ENCODE data around the gene SSX2IP.
"Not testable (repeated sequence)": the region's sequence is repeated elsewhere in the genome, so short reads cannot be mapped to it uniquely, and the experiment has no call there.

Gene SSX2IP

DNA sequence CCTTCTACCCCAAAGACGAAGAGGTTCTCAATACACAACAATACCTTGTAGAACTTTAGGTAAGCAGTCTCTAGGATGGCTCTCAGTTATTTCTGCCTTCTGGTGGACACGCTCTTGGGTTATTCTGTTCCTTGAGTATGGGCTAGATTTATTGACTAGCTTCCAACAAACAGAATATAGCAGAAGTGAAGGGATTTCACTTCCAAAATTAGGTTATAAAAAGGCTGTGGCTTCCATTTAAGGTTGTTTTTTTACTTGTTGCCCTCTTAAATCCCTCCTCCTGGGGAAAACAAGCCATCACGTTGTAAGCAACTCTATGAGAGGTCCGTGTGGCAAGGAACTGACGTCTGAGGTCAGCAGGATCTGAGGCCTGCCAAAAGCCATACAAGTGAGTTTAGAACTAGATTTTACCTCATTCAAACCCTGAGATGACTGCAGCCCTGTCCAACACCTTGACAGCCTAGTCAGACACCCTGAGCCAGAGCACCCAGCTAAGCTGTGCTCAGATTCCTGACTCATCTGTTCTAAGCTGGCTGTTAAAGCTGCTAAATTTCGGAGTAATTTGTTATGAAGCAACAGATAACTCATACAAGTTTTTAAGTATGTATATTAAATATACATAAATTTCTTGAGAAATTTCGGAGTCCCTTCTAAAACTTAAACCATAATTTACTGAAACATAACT is 12.7 kb downstream of the SSX2IP start:
- no peak for DNase-seq (ENCODE audit: low read depth in 2 of 2)

DNA sequence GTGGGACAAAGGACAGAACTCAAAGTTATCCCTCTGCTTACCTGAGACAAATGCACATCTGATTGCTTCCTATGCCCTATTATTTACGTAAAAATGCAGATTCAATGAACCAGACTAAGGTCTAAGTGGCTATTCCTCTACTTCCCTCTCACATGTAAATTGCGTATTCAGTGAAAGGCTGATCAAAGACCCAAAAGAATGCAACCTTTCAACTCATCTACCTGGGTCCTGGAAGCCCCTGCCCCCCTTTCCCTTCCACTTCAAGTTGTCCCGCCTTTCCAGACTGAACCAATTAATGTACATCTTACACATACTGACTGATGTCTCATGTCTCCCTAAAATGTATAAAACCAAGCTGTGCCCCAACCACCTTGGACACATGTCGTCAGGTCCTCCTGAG is 14.6 kb downstream of the SSX2IP start:
- DNase-seq (ENCODE audit: low read depth in 2 of 2), result no peak

DNA sequence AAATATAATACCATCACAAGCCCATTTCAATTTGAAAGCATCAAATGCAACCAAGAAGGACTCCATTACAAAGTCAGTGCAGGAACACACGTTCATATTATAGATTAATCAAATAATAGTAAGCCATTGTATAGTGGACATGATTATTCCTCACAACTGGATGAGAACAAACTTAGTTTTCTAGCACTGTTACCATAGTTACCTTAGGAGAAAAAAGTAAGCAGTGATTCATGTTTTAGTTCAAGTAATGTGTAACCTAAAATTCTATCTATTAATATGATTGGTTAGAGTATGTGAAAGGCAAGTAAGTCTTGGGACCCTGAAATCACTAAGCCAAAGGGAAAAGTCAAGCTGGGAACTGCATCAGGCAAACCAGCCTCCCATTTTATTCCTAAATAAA is 15.2 kb downstream of the SSX2IP start:
- DNase-seq (ENCODE audit: low read depth in 2 of 2), result no peak

DNA sequence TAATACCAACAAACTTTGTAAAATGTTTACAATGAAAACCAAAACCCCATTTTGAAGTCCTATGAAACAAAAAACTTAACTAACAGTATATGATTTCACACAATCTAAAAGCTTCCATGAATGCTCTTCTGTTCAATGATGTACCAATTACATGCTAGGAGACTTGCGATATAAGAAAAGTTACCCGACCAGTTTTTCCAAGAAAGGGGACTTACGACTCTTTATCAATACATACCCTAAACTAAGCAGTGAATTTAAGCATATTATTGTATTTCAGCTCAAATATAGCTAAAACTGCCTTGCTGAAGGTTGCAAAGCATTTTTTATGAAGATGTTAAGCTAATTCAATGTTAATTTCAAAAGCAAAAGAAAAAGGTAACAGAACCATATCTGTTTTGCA is 15.6 kb downstream of the SSX2IP start:
- DNase-seq (ENCODE audit: low read depth in 2 of 2), result no peak

DNA sequence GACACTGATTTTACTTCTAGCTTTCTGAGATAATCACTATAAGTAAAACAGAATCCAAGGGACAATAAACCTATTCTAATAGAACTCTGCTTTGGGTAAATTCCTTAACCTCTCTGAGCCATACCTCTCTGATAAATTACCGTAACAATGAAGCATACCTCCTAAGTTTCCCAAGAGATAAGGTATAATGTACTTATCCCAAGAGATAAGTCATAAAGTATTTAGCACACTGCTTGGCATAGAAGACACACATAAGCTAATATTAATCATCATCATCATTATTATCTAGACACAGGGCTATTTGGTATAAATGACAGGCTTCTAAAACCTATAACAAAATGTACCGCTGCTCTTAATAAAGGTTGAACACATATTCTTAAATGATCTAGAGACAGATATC is 16.2 kb downstream of the SSX2IP start:
- DNase-seq (ENCODE audit: low read depth in 2 of 2), result no peak

DNA sequence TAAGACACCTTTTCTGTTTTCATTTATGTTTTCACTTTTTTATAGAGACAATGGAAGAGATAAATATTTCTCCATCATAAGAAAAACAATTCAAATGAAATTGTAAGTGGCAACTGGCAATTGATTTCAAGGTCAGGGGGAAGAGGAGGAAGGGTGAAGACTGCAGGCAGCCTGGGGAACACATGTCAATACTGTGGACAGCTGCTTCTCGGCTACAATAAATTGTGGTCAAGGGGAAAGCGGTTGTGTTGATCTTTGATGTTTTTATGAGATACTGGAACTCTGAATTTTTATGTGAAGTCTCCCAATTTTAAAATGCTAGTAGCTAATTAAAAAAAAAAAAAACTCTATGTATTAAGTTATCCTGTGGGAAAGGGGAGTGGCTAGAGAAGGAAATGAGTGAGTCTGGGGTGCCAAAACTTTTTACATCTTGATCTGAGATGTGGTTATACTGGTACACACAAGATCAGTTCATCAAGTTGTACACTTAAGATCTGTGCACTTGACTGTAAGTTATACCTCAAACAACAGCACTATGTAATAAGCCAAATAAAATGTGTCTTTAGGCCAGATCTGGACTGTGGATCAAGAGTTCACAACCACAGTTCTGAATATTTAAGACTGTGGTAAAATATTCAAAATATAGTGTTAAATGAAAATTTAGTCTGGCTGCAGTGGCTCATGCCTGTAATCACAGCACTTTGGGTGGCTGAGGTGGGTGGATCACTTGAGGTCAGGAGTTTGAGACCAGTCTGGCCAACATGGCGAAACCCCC is 18.0 kb downstream of the SSX2IP start:
- no peak for DNase-seq (ENCODE audit: low read depth in 2 of 2)

DNA sequence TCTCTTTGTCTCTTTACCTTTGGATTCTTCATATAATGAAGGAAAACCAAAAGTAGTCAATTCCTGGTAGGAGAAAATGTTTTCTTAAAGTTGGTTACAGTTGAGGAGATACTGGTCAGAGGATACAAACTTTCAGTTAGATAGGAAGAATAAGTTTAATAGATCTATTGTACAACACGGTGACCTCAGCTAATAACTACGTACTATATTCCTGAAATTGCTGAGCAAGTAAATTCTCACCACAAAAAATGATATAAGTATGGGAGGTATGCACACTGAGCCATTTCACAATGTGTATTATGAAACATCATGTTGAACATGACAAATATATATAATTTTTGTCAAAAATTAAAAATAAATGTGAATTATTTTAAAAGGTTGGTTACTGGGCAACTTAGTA is 20.4 kb downstream of the SSX2IP start:
- DNase-seq (ENCODE audit: low read depth in 2 of 2), result no peak

DNA sequence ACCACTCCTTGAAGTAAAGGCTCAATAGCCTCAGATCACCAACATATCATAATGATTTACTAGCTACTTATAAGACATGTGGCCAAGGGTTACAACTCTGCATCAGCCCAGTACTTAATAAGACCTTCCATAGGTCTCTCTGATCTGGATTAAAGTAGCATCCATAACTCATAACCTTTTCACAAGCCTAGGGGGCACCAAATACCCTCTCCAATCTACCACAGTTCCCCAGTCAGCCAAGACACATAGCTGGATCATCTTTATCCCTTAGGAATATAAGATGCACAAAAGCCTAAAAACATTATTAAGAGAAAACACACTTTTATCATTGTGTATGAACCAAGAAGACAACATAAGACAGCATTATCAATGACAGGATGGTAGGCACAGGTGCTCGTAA is 22.1 kb downstream of the SSX2IP start:
- DNase-seq (ENCODE audit: low read depth in 2 of 2), result no peak

DNA sequence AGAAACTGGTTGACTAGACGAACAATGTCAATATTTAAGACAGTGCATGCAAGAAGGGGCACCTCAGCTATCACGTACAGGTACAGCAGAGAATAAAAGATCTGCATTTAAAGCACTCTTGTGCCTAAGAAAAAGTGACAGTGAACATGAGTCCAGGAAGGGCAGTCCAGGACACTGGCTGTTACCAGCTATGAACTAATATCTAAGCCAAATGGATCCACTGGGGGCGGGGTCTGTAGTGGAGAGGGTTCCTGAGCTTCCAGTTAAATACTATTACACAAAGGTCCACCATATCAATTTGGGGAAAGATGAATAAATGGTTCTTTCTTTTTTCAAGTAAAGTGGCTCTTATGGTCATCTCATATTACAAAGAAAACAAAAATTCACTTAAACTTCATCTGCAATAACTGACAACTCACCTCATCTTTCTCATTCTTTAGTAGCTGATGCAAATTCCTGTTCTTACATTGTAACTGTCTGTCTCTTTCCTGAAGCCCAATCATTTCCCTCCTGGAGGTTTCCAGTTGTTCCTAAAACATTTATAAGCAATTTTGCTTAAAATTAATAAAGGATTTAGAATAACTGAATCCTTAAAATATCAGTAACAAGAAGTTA is 24.5 kb downstream of the SSX2IP start:
- no peak for DNase-seq (ENCODE audit: low read depth in 2 of 2)

DNA sequence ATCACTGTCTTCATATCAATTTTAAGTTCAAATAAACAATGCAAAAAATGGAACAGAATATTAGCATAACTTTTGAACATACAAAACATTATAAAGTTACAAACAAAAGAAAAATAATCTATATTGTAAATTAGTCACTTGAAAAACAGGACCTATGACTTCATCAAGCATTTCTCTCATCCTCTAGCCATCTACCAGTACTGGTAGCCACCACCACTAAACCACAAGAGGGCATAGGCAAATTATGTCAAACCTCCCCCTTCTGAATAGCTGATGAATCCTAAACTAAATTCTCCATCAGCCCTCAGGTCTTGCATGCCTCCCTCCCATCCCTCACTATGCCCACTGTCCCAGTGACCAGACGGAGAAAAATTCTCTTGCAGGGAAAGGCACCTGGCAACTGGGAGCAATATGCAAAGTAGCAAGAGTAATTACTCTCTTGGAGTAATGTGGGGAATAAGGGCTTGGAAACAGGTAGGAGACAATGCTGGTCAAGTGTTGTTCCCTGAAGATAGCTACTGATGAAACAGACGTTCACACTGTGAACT is 37.1 kb downstream of the SSX2IP start:
- DNase-seq (ENCODE audit: low read depth in 2 of 2), result no peak

DNA sequence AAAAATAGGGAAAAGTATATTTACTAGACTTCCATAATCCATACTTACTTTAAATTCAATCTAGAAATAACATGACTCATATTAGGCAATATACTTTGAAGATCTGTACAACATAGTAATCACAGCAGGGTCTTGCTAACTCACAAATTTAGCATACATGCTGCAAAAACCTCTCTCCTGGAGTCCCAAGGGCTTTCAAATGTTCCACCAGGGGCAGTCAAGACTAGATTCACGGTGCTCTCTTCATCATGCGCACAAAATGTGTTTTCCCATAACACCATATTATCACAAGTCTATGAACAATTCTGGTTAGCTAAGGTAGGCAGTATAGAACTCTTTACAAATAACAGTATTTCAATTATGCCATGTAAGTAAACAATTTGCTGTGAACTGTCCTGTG is 45.8 kb downstream of the SSX2IP start:
- no peak for DNase-seq (ENCODE audit: low read depth in 2 of 2)

DNA sequence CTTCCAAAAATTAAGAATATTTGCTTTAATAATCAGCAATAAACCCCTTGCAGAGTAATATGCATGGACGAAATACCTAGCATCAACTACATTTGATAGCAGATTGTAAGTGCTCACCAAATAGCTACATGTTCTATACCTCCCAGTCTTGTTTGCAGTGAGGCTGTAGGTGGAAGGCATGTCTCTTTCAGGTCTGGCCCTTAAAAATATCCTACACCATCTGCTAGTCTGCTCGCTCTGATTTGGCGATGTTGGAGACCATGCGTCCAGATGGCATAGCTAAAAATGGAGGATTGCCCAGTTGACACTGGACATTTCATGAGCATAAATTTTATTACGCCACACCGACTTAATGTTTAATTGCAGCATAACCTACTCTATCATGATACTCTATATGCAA is 47.1 kb downstream of the SSX2IP start:
- DNase-seq (ENCODE audit: low read depth in 2 of 2), result no peak

DNA sequence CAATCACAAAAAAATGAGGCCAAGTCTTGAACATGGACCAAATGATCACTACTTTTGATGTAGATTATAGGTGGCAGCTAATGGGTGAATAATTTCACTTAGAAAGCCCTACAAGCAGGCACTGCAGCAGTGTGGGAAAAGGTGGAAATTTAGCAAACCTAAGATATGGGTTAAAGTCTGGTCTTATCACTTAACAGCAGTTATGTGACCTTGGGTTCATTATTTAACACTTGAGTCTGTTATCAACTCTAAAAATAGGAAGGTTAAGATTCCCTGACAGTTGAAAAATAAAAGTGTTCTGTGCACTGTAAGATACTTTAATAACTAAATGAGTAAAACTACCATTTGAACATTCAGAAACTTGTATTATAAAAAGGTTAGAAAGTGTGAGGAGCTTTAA is 47.5 kb downstream of the SSX2IP start:
- no peak for DNase-seq (ENCODE audit: low read depth in 2 of 2)

DNA sequence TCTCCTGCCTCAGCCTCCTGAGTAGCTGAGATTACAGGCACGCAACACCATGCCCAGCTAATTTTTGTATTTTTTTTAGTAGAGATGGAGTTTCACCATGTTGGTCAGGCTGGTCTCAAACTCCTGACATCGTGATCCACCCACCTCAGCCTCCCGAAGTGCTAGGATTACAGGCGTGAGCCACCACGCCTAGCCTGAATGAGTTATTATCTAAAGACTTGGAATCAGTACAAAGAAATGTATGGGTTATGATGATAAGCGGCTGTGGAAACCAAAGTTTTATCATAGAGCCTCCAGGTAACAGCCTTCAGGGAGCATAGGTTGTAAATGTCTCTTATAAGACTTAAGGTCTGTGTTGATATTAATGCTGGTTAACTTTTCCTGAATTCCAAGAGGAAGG is 50.5 kb downstream of the SSX2IP start:
- not testable (repeated sequence) for DNase-seq (ENCODE audit: low read depth in 2 of 2)

DNA sequence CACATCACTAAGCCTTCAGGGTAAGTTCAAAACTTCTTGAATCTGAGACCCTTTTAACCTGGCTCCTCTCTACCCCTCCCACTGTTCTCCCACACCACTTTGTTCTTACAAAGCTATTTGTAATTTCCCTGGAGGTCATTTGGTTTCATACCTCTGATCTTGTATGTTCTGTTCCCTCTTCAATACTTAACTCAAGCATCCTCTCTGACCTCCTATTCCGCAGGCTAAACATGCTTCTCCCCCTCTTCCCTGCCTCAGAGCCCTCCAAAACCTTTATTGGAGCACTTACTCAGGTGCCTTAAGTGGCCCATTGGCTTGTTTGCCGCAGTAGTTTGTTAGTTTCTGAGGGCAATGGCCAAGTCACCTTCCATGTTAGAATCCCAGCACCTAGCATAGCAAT is 54.8 kb downstream of the SSX2IP start:
- no peak for DNase-seq (ENCODE audit: low read depth in 2 of 2)

DNA sequence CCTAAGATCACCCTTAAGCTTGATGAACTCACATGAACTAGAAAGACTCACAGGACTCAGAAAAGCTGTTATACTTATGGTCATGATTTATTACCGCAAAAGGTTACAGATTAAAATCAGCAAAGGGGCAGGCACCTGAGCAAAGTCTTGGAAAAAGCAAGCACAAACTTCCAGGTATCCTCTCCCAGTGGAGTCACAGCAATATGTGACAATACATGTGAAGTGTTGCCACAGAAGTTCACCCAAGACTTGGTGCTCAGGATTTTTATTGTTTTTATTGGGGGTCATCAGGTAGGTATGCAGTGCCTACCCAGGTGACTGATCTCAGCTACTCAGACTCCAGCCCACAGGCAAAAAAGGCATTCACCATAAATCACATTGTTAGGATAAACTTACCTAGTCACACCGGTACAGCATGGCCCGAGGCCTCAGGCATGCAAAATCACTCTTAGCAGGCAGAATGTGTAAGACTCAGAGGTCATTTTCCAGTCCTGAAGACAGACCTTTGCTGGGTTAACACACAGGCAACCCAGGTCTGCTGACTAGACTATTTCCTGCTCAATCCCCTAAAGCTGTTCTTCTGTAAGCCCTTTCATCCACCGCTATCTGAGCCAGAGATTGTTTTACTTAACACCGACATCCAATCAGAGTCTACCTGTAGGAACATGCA is 55.6 kb downstream of the SSX2IP start:
- DNase-seq (ENCODE audit: low read depth in 2 of 2), result no peak

DNA sequence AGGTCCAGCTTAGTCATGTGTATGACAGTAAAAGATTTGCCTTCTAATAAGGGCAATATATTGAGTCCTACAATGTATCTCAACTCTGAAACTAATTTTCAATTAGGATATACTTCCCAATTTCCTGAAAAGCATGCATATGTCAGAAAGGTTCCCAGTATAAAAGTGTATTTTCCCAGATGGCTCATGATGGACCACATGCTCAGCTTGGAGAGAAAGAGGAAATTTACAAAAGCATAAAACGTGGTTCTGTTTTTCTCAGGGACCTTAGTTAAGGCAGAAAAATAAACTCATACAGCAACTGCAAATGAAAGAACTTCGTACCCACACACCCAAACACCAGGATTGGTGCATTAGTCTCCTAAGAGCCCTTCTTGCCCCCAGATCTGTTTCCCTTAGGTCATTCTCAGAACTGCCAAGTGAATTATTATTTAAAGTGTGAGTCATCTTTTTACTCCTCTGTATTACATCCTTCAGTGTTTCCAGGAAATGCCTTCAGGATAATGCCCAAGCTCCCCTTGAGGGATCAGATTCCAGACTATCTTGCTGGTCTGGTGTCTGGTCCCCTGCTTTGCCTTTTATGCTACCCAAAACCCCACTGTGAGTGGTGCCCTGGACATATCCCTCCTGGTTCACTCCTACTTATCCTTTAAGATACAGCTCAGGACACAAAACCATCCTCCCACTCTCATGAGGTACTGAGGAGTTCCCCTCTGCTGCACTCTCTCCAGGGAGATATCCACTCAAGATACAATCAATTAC is 57.4 kb downstream of the SSX2IP start:
- no peak for DNase-seq (ENCODE audit: low read depth in 2 of 2)

DNA sequence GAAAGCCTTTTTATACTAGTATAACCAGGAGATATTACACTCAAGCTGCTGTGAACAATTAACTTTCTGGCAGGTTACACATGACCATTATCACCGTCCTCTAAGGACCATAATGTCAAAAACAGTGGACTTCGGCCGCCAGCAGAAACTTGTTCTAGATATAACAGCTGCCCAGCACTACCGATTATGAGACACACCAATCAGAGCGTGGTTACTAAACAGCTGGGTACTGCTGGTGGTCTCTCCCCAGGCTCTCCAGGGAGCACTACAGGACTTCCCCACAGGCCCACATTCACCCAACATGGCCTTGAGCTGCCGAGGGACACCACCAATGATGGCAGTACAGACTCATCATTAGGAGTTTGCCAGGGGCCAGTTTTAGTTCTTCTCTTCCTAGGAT is 58.1 kb downstream of the SSX2IP start:
- DNase-seq (ENCODE audit: low read depth in 2 of 2), result no peak

DNA sequence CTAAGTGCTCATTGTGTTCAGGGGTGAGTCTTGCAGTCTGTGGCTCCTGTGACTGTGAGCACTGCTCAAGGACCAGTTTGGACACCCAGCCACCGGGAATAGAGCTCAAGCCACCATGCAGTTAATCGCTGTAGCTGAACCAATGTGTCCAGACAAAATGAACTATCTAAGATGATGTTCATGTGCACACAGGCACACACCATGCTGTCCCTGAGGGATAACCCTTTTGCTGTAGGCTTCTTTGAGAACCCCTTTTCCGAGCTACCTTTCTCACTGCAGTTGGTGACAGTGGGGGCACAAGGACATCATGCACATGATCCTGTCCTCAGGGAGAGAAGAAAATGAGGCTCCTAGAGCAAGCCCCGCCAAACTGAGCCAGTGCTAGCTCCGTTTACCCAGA is 65.4 kb downstream of the SSX2IP start:
- DNase-seq (ENCODE audit: low read depth in 2 of 2), result no peak

DNA sequence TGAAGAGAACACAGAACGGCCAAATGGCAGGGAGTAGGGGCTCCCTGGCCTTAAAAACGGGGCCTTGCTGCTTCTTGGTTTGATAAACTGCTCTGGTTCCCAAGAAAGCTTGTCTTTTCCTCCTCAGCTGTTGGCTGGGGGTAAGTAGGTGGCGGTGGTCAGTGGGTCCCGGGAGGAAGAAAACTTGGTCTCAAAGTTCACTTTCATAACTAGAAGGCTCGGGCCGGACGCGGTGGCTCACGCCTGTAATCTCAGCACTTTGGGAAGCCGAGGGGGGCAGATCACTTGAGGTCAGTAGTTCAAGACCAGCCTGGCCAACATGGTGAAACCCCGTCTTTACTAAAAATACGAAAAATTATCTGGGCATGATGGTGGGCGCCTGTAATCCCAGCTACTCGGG is 68.7 kb downstream of the SSX2IP start:
- DNase-seq (ENCODE audit: low read depth in 2 of 2), result no peak

DNA sequence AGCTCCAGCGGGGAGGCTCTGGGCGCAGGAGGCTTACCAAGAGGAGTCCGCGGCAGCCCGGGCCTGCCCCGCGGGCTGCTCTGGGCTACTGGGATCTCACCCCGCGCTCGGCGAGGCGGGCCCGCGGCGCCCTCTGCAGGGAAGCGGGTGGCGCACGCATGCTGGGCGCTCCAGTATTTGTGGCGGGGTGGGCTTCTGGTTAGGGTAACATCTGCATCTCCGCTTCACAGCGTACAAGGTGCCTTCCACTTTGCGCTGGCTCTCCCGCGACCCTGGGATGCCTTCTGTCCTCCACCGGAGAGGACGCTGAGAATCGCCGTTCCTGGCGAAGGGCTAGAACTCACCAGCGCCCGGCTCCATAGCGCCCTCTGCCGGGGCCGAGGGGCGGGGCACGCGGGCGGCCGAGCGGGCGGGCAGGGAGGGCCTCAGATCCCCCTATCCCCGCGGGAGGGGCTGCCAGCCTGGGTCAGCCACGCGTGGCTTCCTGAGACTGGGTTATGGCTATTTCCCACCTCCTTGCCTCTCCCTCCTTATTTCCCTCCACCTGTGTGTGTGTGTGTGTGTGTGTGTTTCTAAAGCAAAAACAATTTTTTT is 69.4 kb downstream of the SSX2IP start:
- DNase-seq (ENCODE audit: low read depth in 2 of 2), result peak; percentile 69 to 73

All from stimulated activated CD4-positive, alpha-beta T cell treated with anti-CD3 and anti-CD28 coated beads, Interleukin-1b, Interleukin-23, amount 100 ng/mL, for 4 hours (primary cell).